ENCODE measurements around the gene GYS2.

DNA sequence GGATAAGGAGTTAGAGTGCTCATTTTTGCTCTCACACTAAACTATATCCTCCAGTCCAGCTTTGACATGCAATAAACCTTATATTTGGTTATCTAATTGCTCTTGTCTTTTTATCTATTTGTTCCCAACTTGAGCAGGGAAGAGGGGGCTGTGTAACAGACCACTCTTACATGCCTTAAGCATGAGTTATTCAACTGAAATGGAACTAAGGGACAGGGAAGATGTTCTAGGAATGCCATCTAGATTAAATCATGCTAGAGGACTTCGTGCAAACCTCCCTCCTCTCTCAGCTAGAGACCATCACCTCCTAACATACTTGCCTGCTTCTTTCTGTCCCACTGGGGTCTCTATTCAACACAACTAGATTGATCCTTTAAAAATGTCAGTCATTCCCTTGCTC lies 57.9 kb downstream of the GYS2 start:
- TF ChIP-seq, protein P1, sequence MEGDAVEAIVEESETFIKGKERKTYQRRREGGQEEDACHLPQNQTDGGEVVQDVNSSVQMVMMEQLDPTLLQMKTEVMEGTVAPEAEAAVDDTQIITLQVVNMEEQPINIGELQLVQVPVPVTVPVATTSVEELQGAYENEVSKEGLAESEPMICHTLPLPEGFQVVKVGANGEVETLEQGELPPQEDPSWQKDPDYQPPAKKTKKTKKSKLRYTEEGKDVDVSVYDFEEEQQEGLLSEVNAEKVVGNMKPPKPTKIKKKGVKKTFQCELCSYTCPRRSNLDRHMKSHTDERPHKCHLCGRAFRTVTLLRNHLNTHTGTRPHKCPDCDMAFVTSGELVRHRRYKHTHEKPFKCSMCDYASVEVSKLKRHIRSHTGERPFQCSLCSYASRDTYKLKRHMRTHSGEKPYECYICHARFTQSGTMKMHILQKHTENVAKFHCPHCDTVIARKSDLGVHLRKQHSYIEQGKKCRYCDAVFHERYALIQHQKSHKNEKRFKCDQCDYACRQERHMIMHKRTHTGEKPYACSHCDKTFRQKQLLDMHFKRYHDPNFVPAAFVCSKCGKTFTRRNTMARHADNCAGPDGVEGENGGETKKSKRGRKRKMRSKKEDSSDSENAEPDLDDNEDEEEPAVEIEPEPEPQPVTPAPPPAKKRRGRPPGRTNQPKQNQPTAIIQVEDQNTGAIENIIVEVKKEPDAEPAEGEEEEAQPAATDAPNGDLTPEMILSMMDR (IDR thresholded peaks at IDR 0.05), result no peak
- TF ChIP-seq POLR2A (IDR thresholded peaks at IDR 0.05) (no peak), EP300 (IDR thresholded peaks at IDR 0.05) (no peak)

Data from tibial nerve (tissue), 4 donors.